CD1c-positive myeloid dendritic cell (primary cell): Measurements from ENCODE around the gene WFIKKN1.
"Not testable (repeated sequence)": the region's sequence is repeated elsewhere in the genome, so short reads cannot be mapped to it uniquely, and the experiment has no call there.

ENCODE experiments used
- DNase-seq: peaks from one replicate; pipeline ENCODE4 v3.0.0-alpha.2; 2016; ENCODE audit errors: extremely low spot score

Gene WFIKKN1

DNA sequence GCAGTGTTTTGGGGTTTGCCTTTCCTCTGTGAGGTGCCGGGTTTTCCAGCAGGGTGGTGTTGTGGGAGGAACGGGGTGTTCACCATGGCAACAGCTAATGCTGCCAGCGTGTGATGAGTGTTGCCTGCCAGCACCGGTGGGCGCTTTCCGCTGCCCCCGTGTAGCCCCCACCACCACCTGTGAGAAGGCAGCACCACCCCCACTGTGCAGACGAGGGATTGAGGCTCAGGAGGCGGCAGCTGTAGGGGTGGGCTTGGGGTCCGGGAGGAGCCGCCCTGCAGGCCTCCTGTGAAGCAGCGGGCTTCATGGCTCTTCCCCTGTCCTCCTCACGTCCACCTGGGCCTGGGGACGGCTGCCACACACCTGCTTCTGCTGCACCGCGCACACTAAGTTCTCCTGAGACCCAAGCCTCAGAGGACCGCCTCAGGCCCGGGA lies 35.7 kb upstream of the WFIKKN1 start:
- DNase-seq = no peak

- peak; percentile 18 for DNase-seq
Measured at GRCh38 chr16:595942-596735, 34.6 kb upstream of the WFIKKN1 start.

DNA sequence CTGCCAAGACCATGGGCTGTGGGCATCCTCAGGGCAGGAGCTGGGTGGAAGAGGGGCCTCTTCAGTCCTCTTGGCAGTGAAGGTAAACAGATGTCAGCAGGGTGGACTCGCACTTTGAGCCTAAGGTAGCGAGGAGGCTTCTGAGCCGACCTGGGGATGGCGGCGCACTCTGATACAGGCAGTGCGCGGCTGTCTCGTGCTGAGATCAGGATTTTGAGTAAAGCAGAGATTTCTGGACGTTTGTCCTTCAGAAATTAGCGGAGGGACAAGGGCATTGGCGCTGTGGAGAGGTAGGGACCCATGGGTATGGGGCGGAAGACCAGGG lies 34.1 kb upstream of the WFIKKN1 start:
- no peak for DNase-seq

GRCh38 chr16:597655-598054 lies 33.1 kb upstream of the WFIKKN1 start:
- not testable (repeated sequence) for DNase-seq

DNA sequence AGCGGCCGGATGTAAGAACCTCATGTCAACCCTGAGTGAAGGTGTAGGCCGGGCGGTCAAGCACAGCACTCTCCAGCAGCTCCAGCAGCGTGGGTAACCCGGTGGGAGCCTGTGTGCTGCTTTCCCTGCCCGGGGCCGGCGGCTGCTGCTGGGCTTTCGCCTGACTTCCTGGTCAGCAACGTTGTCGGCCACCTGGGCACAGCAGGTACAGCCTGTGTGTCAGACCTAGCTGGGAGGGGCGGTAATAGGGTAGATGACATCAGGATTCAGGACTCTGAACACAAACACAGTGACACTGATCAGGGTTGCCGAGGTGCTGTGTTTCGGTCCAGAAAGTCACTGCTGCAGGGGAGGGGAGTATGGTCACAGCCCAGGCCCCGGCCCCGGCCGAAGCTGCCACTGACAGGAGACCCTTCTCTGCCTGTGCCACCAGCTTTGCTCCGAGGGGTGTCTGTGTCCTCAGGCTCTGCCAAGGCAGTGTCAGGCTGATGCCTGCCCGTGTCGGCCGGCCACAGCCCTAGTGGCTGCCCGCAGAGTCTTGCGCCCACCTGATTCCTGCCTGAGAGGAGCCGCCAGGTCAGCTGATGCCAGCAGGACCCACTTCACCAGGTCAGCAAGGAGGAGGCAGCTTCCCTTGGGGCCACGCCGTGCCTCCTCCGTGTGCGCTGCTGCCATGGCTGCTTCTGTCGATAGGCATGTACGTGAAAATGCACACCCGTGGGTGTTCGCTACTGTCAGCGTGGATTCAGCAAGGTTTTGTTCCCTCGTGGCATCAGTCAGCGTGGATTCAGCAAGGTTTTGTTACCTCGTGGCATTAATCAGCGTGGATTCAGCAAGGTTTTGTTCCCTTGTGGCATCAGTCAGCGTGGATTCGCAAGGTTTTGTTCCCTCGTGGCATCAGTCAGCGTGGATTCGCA lies 31.7 kb upstream of the WFIKKN1 start:
- DNase-seq = no peak

GRCh38 chr16:600781-601180 lies 30.0 kb upstream of the WFIKKN1 start:
- no peak for DNase-seq

DNA sequence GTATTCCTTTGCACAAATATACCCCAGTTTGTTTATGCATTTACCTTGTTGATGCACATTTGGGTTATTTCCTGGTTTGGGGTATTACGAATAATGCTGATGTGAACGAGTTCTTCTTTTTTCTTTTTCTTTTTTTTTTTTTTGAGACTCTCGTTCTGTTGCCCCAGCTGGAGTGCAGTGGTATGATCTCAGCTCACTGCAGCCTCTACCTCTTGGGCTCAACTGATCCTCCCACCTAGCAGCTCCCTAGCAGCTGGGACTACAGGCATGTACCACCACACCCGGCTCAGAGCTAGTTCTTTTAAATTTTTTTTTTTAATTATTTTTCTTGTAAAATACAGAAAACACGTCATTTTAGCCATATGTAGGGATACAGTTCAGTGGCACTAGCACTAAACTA lies 26.9 kb upstream of the WFIKKN1 start:
- no peak for DNase-seq

- no peak for DNase-seq
Measured at GRCh38 chr16:606656-607307, 24.0 kb upstream of the WFIKKN1 start.

- no peak for DNase-seq
Measured at GRCh38 chr16:608019-608418, 22.8 kb upstream of the WFIKKN1 start.

DNA sequence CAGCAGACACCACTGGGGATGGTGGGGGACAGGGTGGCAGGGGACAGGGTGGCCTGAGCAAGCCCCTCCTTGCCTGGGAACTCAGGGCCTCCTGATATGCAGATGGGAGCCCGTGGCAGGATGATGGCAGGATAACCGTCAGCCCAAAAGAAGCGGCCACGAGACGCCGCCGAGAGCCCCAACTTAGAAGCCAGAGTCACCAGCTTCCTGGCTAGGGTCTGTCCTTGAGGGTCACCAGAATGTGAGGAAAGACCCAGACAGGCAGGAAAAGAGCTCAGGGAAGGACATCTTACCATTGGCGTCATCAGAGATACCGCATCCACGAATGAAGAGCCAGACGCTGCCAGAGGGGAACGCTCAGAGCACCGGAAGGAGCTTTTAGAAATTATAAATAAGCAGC lies 21.5 kb upstream of the WFIKKN1 start:
- no peak for DNase-seq

GRCh38 chr16:609984-610383 lies 20.8 kb upstream of the WFIKKN1 start:
- DNase-seq = no peak

DNA sequence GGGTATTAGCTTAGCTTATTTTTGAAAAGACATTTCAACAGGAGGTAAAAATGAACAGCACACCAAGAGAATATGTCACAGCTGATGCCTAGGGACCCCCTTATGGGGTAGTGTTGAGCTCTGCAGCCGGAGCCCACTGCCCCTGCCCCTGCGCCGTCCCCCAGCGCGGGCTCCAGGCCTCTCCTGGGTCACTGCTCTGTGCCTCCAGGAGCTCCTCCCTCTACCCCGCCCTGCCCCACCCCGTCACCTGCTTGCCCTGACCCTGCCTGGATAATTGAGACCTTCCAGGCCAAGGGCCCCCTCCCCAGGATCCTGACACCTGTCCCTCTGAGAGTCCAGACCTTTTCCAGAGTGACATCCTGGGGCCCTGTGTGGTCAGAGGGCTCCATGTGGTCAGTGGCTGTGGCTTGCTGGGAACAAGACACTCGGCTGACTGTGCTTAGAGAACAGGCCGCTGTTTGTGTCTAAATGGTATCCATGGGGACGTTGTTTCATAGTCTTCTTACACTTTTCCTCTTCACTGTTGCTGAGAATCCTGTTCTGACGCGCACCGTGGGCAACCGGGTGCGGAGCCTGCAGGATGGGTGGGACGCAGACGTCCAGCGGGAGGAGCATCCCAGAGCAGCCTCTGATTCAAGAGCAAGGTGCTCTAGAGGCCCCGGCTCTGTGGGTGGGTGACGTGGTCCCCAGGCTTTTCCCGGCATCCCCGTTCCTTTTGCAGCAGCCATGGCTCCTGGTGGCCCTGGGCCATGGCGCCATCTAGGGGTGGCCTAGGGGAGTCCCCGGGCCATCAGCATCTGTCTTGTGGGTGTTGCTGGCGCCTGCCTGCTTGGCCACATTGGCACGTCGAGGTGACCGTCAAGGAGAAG lies 20.0 kb upstream of the WFIKKN1 start:
- peak; percentile 67 for DNase-seq

- no peak for DNase-seq
Measured at GRCh38 chr16:615122-615521, 15.7 kb upstream of the WFIKKN1 start.

DNA sequence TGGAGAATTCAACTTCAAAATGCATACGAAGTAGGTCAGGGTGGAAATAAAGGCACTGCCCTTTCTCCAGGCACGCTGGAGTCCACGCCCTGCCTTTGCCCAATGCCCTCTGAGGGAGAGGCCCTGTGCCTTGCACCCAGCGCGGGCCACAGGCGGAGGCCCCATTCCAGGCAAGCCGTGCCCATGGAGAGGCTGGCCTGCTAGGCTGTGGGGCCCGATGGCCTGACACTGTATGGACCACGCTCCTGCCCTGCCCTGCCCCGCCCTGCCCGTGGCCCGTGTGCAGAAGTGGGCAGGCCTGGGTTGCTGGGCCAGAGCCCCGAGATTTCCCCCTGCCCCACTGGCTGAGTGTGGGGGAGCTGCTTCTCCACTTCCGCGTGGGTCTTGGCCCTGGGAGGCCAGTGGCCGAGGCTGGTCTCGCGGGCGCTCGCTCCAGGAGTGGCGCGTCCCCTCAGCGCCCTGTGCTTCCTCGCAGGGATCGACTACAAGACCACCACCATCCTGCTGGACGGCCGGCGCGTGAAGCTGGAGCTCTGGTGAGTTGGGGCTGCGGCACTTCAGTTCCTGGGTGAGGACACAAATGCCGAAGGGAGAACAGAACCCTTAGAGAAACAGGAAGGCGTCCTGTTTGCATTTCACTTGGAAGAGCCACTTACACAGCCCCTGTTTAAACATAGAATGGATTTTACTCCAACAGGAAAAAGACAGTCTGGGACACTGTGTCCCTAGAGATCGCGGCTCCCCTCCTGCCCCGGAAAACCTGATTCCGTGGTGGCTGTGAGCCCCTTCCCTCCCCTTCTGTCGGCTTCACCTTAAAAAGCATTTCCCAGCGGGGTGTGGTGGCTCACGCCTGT lies 13.8 kb upstream of the WFIKKN1 start:
- no peak for DNase-seq

DNA sequence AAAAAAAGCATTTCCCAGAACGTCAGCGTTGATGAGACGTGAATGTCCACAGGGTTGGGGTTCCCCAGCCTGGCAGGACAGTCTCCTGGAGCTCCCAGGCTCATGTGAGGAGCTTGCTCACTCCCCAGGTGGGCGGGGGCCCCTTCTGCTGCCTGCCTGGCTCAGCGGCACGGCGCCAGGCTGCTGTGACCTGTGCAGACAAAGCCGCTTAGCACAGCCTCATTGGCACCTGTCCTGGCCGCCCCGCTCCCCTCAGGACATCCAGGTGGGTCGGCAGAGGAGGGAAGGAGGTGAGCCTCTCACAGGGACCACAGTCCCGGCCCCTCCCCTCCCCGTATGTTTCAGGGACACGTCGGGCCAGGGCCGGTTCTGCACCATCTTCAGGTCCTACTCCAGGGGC lies 12.9 kb upstream of the WFIKKN1 start:
- DNase-seq = no peak

- DNase-seq = no peak
Measured at GRCh38 chr16:619476-620100, 11.2 kb upstream of the WFIKKN1 start.

DNA sequence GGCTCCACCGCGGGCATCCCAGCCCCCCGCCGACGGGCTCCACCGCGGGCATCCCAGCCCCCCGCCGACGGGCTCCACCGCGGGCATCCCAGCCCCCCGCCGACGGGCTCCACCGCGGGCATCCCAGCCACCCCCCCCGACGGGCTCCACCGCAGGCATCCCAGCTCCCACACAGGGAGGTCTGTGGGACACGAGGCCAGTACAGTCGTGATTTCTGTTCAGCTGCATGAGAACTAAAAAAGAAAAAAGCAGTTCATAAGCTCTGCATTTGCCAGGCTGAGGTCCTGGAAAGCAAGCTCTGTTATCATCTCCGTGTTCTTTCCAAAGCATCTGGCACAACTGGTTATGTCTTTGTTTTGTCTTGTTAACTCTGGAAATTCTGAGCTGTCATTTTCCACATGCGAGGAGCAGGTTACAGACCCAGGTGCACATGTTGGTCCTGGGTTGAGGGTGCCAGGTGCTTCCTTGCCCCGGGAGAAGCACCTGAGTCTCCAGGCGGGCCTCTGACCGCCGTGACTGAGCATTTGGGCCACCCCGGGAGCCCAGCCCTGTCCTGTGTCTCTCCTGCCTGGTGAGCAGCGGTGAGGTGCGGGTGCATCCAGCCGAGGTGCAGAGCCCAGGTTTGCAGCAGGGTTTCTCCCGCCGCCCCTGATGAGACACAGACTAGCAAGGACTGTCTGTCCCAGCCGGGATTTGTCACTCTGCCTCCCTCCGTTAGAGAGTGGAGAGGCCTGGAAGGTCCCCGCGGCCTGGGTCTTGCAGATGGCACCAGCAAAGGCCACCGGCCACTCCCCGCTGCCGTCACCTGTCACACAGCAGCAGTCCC lies 9.9 kb upstream of the WFIKKN1 start:
- DNase-seq = no peak

- no peak for DNase-seq
Measured at GRCh38 chr16:621526-622105, 9.2 kb upstream of the WFIKKN1 start.

DNA sequence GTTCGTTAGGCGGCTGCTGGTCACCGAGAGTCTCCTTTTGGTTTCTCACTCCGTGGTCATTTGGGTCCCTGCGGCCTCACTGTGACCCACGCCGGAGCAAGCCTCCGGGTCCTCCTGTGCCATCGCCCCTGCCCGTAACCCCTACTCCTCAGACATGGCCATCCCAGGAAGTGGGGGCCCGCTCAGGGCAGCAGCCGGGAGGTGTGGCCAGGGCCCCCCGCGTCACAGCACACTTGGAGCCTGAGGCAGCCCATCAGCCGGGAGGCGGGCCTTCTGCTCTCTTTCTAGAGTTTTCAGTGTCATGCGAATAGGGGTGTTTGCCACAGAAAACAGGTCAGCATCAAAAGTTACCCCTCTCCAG lies 7.9 kb upstream of the WFIKKN1 start:
- DNase-seq = no peak
